CD8-positive, alpha-beta memory T cell (primary cell): ENCODE results near the gene METTL5. TPM values are rescaled to one million over a fixed set of nuclear protein-coding genes. Genes with fewer than 3 reads are reported as not detected.
A peak's percentile ranks its signal among the peaks of the same experiment; 100 is the strongest.
"Not testable (repeated sequence)": the region's sequence is repeated elsewhere in the genome, so short reads cannot be mapped to it uniquely, and the experiment has no call there.

ENCODE experiments used
- CTCF ChIA-PET: fragments of 350-600 bp; sonication (Branson Sonifier 250); formaldehyde crosslinking; loops from one replicate; lab custom pipeline; 2021; ENCODE audit warnings: antibody characterized with exemption; lab: Charles Lee
- POLR2A ChIA-PET: fragments of 350-600 bp; sonication (Branson Sonifier 250); formaldehyde crosslinking; loops from one replicate; lab custom pipeline; 2021; ENCODE audit warnings: antibody characterized with exemption; lab: Charles Lee
- DNase-seq, 5 donors: peaks; one replicate each; pipeline versions ENCODE4 v3.0.0 to v3.0.0-alpha.2; 2020 to 2022; ENCODE audit warnings: mixed read lengths in 1 of 5
- H3K27ac ChIP-seq: one replicate; pipeline ENCODE4 v1.7.0; 2013; ENCODE audit warnings: low read depth, mild to moderate bottlenecking, low read length, moderate library complexity
- H3K27me3 ChIP-seq: 2 replicates; pipeline ENCODE4 v1.7.0; 2013; ENCODE audit warnings: low read length, mild to moderate bottlenecking; ENCODE audit not compliant: insufficient read depth, poor library complexity, severe bottlenecking
- H3K36me3 ChIP-seq: 2 replicates; pipeline ENCODE4 v1.7.0; 2013; ENCODE audit warnings: mild to moderate bottlenecking, low read length, moderate library complexity; ENCODE audit not compliant: insufficient read depth
- H3K4me1 ChIP-seq: 2 replicates; pipeline ENCODE4 v1.7.0; 2013; ENCODE audit warnings: mild to moderate bottlenecking, low read length, moderate library complexity; ENCODE audit not compliant: insufficient read depth
- H3K4me3 ChIP-seq: 2 replicates; pipeline ENCODE4 v1.7.0; 2013; ENCODE audit warnings: mild to moderate bottlenecking, low read length
- H3K9me3 ChIP-seq: 2 replicates; pipeline ENCODE4 v1.7.0; 2013; ENCODE audit warnings: mild to moderate bottlenecking, low read length
- H3K27ac Mint-ChIP-seq, 8 donors: one replicate each; pipeline ENCODE4 v1.8.0; 2020 to 2021; ENCODE audit warnings: mixed read lengths in 8 of 8, mild to moderate bottlenecking in 6 of 8, inconsistent platforms in 3 of 8, moderate library complexity in 3 of 8
- H3K27me3 Mint-ChIP-seq, 2 donors: one replicate each; pipeline ENCODE4 v1.8.0; 2020 to 2021; ENCODE audit warnings: mixed read lengths in 2 of 2, mild to moderate bottlenecking in 1 of 2, moderate library complexity in 1 of 2
- H3K36me3 Mint-ChIP-seq, 3 donors: one replicate each; pipeline ENCODE4 v1.8.0; 2020 to 2021; ENCODE audit warnings: mixed read lengths in 3 of 3, inconsistent platforms in 1 of 3, mild to moderate bottlenecking in 1 of 3
- H3K4me1 Mint-ChIP-seq, 3 donors: one replicate each; pipeline ENCODE4 v1.8.0; 2020 to 2021; ENCODE audit warnings: mixed read lengths in 3 of 3, inconsistent platforms in 1 of 3, mild to moderate bottlenecking in 1 of 3
- H3K4me3 Mint-ChIP-seq, 7 donors: one replicate each; pipeline ENCODE4 v1.8.0; 2020 to 2021; ENCODE audit warnings: mixed read lengths in 7 of 7, mild to moderate bottlenecking in 6 of 7, moderate library complexity in 4 of 7, inconsistent platforms in 2 of 7
- H3K9me3 Mint-ChIP-seq, 5 donors: one replicate each; pipeline ENCODE4 v1.8.0; 2020 to 2022; ENCODE audit warnings: mixed read lengths in 5 of 5, mild to moderate bottlenecking in 3 of 5, moderate library complexity in 2 of 5, inconsistent platforms in 1 of 5
- polyA plus RNA-seq: library from polyadenylated mRNA; unstranded; fragments of 300-500 nt; fragmentation: Illumina TruSeq; gene quantifications from one replicate; pipeline ENCODE4 v1.2.3, GENCODE V29; 2021
- total RNA-seq, 2 experiments: library from RNA; stranded (reverse); gene quantifications; one replicate each; pipeline ENCODE4 v1.2.3, GENCODE V29; 2021

METTL5 gene
- total and polyA plus RNA-seq, 3 experiments from 2014 or later, result 93.0 to 116 (median 100) TPM

GRCh38 chr2:169845016-169845415 is 20.3 kb upstream of the METTL5 start:
- ChIA-PET POLR2A (no interaction called here), CTCF (no interaction called here)
- H3K4me1 Mint-ChIP-seq, result peaks cover 41 to 73% (median 70%) of the 10 kb centered on the region in 3 donors
- no peaks in the 10 kb centered on the region for H3K27me3 Mint-ChIP-seq
- Histone ChIP-seq H3K4me1 (peaks cover 10% of the 10 kb centered on the region), H3K27me3 (no peaks in the 10 kb centered on the region), H3K9me3 (no peaks in the 10 kb centered on the region), H3K4me3 (no peak overlapping the region), H3K27ac (no peak overlapping the region), H3K36me3 (no peaks in the 10 kb centered on the region)
- no peaks in the 10 kb centered on the region for H3K9me3 Mint-ChIP-seq
- H3K4me3 Mint-ChIP-seq, result no peak overlapping the region
- DNase-seq, result no peak
- peaks cover 8 to 32% (median 12%) of the 10 kb centered on the region in 3 donors for H3K36me3 Mint-ChIP-seq
- peak overlapping the region in 1 of 8 donors; percentile 18 for H3K27ac Mint-ChIP-seq

DNA sequence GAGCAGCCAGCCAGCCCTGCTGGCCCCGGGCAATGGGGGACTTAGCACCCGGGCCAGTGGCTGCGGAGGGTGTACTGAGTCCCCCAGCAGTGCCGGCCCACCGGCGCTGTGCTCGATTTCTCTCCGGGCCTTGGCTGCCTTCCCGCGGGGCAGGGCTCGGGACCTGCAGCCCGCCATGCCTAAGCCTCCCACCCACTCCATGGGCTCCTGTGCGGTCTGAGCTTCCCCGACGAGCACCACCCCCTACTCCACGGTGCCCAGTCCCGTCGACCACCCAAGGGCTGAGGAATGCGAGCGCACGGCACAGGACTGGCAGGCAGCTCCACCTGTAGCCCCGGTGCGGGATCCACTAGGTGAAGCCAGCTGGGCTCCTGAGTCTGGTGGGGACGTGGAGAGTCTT is 16.9 kb upstream of the METTL5 start:
- H3K4me3 ChIP-seq, H3K4me1 ChIP-seq, H3K4me3 Mint-ChIP-seq, DNase-seq, H3K27me3 ChIP-seq, CTCF ChIA-PET, H3K27me3 Mint-ChIP-seq, H3K36me3 ChIP-seq, H3K27ac Mint-ChIP-seq, POLR2A ChIA-PET, H3K9me3 ChIP-seq, H3K27ac ChIP-seq, H3K9me3 Mint-ChIP-seq: not testable (repeated sequence)
- H3K4me1 Mint-ChIP-seq, result peaks cover 44 to 76% (median 68%) of the 10 kb centered on the region in 3 donors
- H3K36me3 Mint-ChIP-seq, result peaks cover 0 to 23% (median 7%) of the 10 kb centered on the region in 3 donors

DNA sequence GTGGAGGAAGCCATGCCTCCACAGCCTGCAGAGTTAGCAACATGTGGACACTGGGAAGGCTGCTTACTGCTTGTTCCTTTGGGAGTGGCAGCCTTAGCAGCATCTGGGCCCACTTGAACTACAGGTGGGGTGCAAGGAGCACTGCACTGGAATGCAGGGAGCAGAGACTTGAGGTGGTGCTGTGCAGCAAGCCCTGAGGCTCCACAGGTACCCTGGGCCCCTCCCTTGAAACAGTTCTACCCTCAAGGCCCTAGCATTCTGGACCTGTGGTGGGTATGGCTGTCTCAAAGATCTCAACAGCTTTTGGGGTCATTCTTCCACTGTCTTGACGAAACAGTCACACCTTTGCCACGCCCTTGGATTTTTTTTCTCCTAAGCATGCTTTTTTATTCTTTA is 16.0 kb upstream of the METTL5 start:
- Histone ChIP-seq H3K36me3 (no peaks in the 10 kb centered on the region), H3K27me3 (no peaks in the 10 kb centered on the region), H3K27ac (peak overlapping the region; percentile 64), H3K4me1 (peaks cover 3% of the 10 kb centered on the region), H3K9me3 (no peaks in the 10 kb centered on the region), H3K4me3 (no peak overlapping the region)
- Mint-ChIP-seq H3K27ac (no peak overlapping the region), H3K36me3 (peaks cover 0 to 18% (median 8%) of the 10 kb centered on the region in 3 donors), H3K27me3 (no peaks in the 10 kb centered on the region), H3K4me3 (no peak overlapping the region), H3K9me3 (no peaks in the 10 kb centered on the region), H3K4me1 (peaks cover 42 to 78% (median 63%) of the 10 kb centered on the region in 3 donors)
- DNase-seq, result no peak
- ChIA-PET POLR2A (no interaction called here), CTCF (no interaction called here)

DNA sequence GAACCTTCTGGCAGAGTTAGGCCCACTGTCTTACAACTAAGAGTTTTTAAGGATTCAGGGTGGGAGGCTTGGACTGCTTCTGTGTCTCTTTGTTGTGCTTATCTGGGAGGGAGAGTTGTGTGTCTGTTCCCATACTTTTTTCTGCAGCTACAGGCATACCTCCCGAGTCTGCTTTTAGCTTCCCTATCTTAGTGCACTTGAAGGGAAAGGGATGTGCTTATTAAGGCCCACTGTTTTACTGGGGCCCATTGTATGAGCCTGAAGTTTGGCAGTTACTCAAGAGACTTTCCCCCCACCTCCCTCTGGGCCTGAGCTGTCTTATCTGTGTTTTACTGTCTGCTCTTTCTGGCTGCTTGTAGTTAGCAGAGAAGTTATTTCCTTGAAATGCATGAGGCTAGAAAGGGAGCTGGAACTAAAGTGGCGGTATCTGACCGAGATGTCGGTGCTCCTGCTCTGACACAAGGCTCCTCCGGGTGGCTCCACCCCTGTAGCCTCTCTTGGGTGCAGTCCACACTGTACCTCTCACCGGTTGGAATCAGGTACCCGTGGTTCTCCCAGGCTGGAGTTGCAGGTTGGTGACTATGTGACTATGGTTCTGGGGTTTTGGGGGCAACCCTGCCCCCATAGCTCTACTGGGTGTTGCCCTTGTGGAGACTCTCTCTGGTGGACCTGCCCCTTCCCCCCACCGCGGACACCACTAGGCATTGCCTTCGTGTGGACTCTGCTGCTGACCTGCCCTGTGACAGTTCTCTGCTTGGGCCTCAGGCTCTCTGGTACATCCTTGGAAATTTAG is 15.4 kb upstream of the METTL5 start:
- no peaks in the 10 kb centered on the region for H3K36me3 ChIP-seq
- Mint-ChIP-seq H3K27me3 (no peaks in the 10 kb centered on the region), H3K9me3 (no peaks in the 10 kb centered on the region), H3K36me3 (peaks cover 0 to 20% (median 8%) of the 10 kb centered on the region in 3 donors), H3K27ac (peak overlapping the region in 4 of 8 donors; percentile 16 to 77 (median 21)), H3K4me3 (no peak overlapping the region), H3K4me1 (peaks cover 42 to 82% (median 59%) of the 10 kb centered on the region in 3 donors)
- no peak overlapping the region for H3K4me3 ChIP-seq
- H3K4me1 ChIP-seq, result peaks cover 3% of the 10 kb centered on the region
- H3K9me3 ChIP-seq, result no peaks in the 10 kb centered on the region
- no peaks in the 10 kb centered on the region for H3K27me3 ChIP-seq
- H3K27ac ChIP-seq, result peak overlapping the region; percentile 64
- CTCF ChIA-PET, result no interaction called here
- POLR2A ChIA-PET, result no interaction called here
- DNase-seq, result no peak

GRCh38 chr2:169838743-169839489 is 14.2 kb upstream of the METTL5 start:
- H3K27me3 ChIP-seq, result no peaks in the 10 kb centered on the region
- POLR2A ChIA-PET, result no interaction called here
- H3K27ac Mint-ChIP-seq, result peak overlapping the region in 3 of 8 donors; percentile 24 to 58 (median 30)
- peaks cover 0 to 18% (median 7%) of the 10 kb centered on the region in 3 donors for H3K36me3 Mint-ChIP-seq
- no peak overlapping the region for H3K4me3 Mint-ChIP-seq
- H3K36me3 ChIP-seq, result no peaks in the 10 kb centered on the region
- H3K4me1 ChIP-seq, result peaks cover 3% of the 10 kb centered on the region
- peaks cover 46 to 85% (median 63%) of the 10 kb centered on the region in 3 donors for H3K4me1 Mint-ChIP-seq
- CTCF ChIA-PET, result no interaction called here
- no peak for DNase-seq
- H3K9me3 ChIP-seq, result no peaks in the 10 kb centered on the region
- H3K4me3 ChIP-seq, result no peak overlapping the region
- no peaks in the 10 kb centered on the region for H3K9me3 Mint-ChIP-seq
- H3K27ac ChIP-seq, result no peak overlapping the region
- no peaks in the 10 kb centered on the region for H3K27me3 Mint-ChIP-seq

- H3K27me3 ChIP-seq, result no peaks in the 10 kb centered on the region
Measured at GRCh38 chr2:169834401-169834800, 9.7 kb upstream of the METTL5 start.

GRCh38 chr2:169828141-169828811 is 3.6 kb upstream of the METTL5 start:
- peak overlapping the region; percentile 83 for H3K4me3 ChIP-seq
- peaks cover 50 to 79% (median 68%) of the 10 kb centered on the region in 3 donors for H3K4me1 Mint-ChIP-seq

More at GRCh38 chr2:169834401-169834800, 9.7 kb upstream of the METTL5 start:
- Mint-ChIP-seq H3K27me3 (no peaks in the 10 kb centered on the region), H3K36me3 (peaks cover 0 to 19% (median 2%) of the 10 kb centered on the region in 3 donors), H3K4me3 (no peak overlapping the region), H3K9me3 (no peaks in the 10 kb centered on the region), H3K4me1 (peaks cover 55 to 89% (median 65%) of the 10 kb centered on the region in 3 donors), H3K27ac (no peak overlapping the region)
- no peak for DNase-seq
- no peak overlapping the region for H3K4me3 ChIP-seq
- ChIA-PET POLR2A (no interaction called here), CTCF (interaction anchor here (0.9 kb wide), 1 partner anchor 9 kb away, joined by 3 read pairs; the partner anchor contains the start of gene METTL5)
- H3K9me3 ChIP-seq, result no peaks in the 10 kb centered on the region
- no peaks in the 10 kb centered on the region for H3K36me3 ChIP-seq
- H3K4me1 ChIP-seq, result peaks cover 19% of the 10 kb centered on the region
- H3K27ac ChIP-seq, result no peak overlapping the region

More at GRCh38 chr2:169828141-169828811, 3.6 kb upstream of the METTL5 start:
- peak; percentile 11 to 51 (median 32) for DNase-seq
- Mint-ChIP-seq H3K36me3 (peaks cover 0 to 32% (median 0%) of the 10 kb centered on the region in 3 donors), H3K27me3 (no peaks in the 10 kb centered on the region), H3K9me3 (no peaks in the 10 kb centered on the region), H3K4me3 (peak overlapping the region; percentile 93 to 99 (median 96)), H3K27ac (peak overlapping the region; percentile 65 to 96 (median 92))
- ChIA-PET CTCF (interaction anchor here (1.2 to 2.4 kb wide), 4 partner anchors 10 to 101 kb away, joined by 3 to 10 read pairs (median 4); partner anchors contain the start of gene SSB), POLR2A (interaction anchor here (1.0 kb wide), 2 partner anchors 30 to 135 kb away, joined by 3 to 4 read pairs; partner anchors contain the start of gene SSB)
- H3K36me3 ChIP-seq, result no peaks in the 10 kb centered on the region
- H3K4me1 ChIP-seq, result peaks cover 43% of the 10 kb centered on the region
- no peaks in the 10 kb centered on the region for H3K9me3 ChIP-seq
- H3K27me3 ChIP-seq, result no peaks in the 10 kb centered on the region
- peak overlapping the region; percentile 44 for H3K27ac ChIP-seq
